Limb (tissue), 2 donors: Measurements from ENCODE around the gene SNAP47.
A peak's percentile ranks its signal among the peaks of the same experiment; 100 is the strongest.

Source experiments
- DNase-seq, 2 donors: peaks; one replicate each; pipeline ENCODE4 v3.0.0-alpha.2; 2016; ENCODE audit errors: extremely low spot score in 2 of 2

Gene SNAP47

GRCh38 chr1:227781314-227781930 lies 46.2 kb downstream of the SNAP47 start:
- no peak for DNase-seq

- no peak for DNase-seq
Measured at GRCh38 chr1:227782226-227782625, 47.0 kb downstream of the SNAP47 start.

- no peak for DNase-seq
Measured at GRCh38 chr1:227785094-227785804, 50.0 kb downstream of the SNAP47 start.

- DNase-seq: peak in 1 of 2 donors; percentile 35
Measured at GRCh38 chr1:227785805-227786671, 50.8 kb downstream of the SNAP47 start.

GRCh38 chr1:227786673-227787512 lies 51.7 kb downstream of the SNAP47 start:
- peak in 1 of 2 donors; percentile 32 for DNase-seq

- DNase-seq: peak; percentile 86 to 91
Measured at GRCh38 chr1:227787513-227788270, 52.5 kb downstream of the SNAP47 start.

GRCh38 chr1:227788271-227789083 lies 53.2 kb downstream of the SNAP47 start:
- no peak for DNase-seq

GRCh38 chr1:227789084-227790033 lies 54.1 kb downstream of the SNAP47 start:
- peak in 1 of 2 donors; percentile 43 for DNase-seq

GRCh38 chr1:227790034-227790400 lies 54.8 kb downstream of the SNAP47 start:
- DNase-seq: no peak

- DNase-seq: no peak
Measured at GRCh38 chr1:227790868-227791267, 55.6 kb downstream of the SNAP47 start.

GRCh38 chr1:227791425-227792143 lies 56.3 kb downstream of the SNAP47 start:
- no peak for DNase-seq

- DNase-seq: no peak
Measured at GRCh38 chr1:227792216-227793078, 57.2 kb downstream of the SNAP47 start.

GRCh38 chr1:227793079-227793947 lies 58.1 kb downstream of the SNAP47 start:
- DNase-seq: no peak

- DNase-seq: peak; percentile 75 to 78
Measured at GRCh38 chr1:227793948-227794816, 58.9 kb downstream of the SNAP47 start.

- no peak for DNase-seq
Measured at GRCh38 chr1:227794817-227795192, 59.6 kb downstream of the SNAP47 start.
